ENCODE data around the gene MOXD1.
"Not testable (repeated sequence)": the region's sequence is repeated elsewhere in the genome, so short reads cannot be mapped to it uniquely, and the experiment has no call there.

Gene MOXD1

DNA sequence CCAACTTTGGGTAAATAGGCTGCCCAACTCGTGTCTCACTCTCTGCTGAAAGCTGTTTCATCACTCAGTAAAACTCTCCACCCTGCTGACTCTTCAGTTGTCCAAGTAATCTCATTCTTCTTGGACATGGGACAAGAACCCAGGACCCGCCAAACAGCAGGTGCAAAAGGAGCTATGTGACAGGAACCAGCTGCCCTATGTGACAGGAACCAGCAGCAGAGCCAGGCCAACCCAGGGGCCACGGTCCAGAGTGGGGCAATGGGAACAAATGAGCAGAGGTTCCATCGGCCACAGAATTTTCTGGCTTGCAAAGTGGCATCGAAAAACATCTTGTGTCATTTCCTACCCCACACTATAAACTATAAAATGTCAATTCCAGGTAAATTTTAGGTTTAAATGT, 56.5 kb downstream of the MOXD1 start:
- DNase-seq, result no peak

DNA sequence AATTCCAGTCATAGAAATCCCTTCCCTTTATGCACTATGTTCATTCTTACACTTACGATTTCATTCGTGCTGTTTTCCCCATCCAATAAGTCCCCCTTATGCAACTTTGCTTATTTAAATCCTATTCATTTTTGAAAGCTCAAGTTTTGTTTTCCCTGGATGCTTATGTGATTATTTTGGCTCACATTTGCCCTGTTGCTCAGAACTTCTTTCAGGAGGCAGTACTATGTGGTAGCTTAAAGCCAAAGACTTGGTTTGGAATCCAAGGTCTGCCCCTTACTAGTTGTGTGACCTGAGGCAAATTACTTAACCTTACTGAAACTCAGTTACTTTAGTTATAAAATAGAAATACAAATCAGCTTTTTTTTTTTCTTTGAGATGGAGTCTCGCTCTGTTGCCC, 59.6 kb downstream of the MOXD1 start:
- no peak for DNase-seq

DNA sequence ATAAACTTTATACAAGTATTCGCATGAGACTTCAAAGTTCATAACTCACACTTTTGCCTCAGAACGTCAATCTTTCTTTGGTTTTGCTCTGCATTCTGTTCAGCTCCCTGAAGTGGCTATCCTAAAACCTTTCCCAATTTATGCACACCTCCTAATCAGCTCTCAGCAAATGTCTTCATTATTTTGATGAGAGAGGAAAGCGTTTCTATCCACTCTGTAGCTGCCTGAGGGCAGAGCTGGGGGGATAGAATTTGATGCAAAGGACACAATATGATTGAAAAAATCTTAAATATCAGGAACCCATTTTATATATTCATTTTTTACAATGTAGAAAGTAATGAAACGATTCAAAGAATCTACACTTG, 66.8 kb downstream of the MOXD1 start:
- DNase-seq, result no peak

DNA sequence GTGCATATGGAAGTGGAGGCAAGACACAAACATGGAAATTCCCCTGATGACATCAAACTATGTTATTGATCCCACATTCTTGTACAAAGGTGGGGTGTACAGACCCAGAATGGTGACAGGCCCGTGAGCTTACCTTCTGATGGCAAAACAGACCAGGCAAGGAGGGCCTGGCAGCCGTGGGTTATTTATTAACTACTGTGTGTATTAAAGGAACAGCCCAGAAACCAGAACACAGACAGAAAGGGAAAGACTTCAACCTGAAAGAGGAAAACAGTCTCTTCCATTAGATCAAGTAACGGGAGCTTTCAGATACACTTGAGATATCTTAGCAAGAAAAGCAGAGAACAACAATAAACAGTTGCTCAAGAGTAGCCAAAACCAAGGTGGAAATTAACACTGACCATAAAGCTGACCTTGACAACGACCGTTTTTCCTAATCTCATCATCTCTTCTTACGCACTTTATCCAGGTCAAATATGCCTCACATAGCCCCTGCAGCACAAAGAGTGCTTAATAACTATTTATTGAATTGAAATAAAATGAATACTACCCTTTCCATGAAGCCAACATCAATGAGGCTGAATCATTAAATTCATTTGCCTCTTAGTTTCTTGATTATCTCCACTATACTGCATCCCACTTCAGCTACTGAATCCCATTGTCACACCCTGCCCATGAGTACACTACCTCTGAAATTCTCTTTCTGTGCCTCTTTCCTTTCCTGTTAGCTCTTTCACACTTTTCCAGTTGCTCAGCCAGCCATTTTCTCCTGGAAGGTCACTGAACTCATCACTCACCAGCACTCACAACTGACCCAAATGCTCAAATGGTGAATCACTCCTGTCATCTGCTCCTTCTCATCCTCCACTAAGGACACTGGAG, 67.4 kb downstream of the MOXD1 start:
- no peak for DNase-seq

DNA sequence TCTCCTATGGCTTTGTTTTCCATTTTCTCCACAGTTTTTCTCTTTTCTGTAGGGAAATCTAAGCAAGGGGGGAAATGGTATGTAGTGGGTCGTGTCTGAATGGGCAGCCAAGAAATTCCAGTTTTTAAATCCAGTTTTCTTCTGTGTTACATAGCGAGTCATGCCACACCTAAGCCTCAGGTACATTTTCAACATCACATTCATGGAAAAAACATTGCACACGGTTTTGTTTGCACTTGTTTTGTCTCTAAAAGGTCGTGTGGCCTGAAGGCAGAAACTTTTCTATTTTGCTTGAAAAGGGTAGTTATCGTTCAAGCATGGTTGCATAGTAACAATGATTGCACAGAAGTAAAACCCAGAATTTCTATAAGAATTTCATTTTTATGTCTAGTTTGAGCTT, 70.5 kb downstream of the MOXD1 start:
- no peak for DNase-seq

DNA sequence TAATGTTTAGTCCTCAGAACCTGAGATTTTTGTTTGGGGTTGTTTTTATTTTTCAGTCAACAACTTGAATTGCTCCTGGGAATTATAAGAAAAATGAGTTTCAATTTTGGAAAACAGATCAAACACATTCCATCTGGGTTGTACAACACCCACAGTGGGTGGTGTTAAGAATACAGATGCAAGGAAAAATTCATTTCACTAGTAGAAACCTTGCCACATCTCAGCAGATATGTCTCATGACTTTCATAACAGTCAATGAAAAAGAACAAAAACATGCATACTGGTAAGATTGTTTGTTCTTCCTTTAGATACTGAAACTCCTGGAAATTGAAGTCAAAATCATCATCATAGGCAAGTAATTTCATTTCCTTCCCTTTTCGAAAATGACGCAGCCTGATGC, 78.9 kb downstream of the MOXD1 start:
- no peak for DNase-seq

DNA sequence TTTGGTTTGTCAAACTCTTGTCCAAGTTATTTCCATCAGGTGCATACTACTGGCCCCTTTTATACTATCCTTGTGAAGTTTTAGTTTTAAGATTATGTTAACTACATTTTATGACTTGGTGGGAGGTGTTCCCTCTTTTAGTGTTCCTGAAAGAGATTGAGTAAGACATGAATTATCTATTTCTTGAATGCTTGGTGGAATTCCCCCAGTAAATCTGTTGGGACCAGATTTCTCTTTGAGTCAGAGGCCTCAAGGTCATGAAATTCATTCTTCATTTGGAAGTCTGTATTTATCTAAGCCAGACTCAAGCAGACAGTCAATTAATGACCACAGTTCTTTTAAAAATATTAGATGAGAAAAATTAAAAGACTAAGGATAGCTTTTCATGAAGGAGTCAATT, 81.3 kb downstream of the MOXD1 start:
- DNase-seq, result no peak

DNA sequence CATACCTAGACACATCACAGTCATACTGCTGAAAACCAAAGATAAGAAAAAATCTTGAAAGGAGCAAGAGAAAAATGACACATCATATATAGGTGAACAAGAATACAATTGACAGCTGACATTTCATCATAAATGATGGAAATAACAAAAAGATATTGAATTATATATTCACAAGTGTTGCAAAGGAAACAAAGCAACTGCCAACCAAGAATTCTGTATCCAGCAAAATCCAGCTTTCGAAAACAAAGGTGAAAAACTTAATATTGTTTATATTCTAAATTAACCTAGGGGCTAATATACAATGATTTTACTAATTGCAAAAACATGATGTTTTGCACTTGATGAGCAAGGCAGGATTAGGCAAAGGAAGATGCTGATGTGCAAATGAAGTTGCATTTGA, 84.3 kb downstream of the MOXD1 start:
- DNase-seq, result no peak

DNA sequence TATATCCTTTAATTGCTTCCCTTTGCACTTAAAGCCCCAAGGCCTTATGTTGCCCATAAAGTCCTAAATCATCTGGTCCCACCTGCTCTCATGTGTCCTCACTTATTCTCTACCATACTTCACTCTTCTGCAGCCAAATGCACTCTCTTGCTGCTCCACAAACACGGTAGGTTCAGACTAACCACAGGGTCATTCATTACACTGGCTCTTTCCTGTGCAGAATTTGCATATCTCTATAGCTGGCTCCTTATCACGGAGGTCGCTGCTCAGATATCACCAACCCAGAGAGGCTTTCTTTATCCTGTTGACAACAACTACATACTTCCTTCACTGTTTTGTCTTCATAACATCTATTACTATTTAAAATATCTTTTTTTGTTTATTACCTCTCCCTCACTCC, 86.8 kb downstream of the MOXD1 start:
- no peak for DNase-seq

DNA sequence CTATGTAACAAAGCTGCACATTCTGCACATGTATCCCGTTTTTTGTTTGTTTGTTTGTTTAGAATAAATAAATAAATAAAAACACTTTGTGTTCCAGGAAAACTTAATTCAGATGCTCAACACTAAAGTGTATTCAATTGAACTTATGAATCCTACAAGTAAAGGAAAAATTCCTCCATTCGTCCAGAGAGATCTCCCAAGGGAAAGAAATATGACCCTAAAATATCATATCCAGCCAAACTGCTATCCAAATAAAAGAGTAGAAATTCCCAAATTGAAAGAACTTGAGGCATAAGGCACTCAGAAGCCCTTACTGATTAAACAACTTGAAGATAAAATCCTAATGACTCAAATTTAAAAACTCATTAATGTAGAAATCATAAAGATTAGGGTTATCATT, 90.4 kb downstream of the MOXD1 start:
- no peak for DNase-seq

DNA sequence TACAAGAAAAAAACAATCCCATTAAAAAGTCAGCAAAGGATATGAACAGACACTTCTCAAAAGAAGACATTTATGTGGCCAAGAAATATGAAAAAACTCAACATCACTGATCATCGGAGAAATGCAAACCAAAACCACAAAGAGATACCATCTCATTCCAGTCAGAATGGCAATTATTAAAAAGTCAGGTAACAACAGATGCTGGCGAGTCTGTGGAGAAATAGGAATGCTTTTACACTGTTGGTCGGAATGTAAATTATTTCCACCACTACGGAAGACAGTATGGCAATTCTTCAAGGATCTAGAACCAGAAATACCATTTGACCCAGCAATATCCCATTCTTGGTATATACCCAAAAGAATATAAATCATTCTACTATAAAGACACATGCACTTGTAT, 91.1 kb downstream of the MOXD1 start:
- DNase-seq, result not testable (repeated sequence)

DNA sequence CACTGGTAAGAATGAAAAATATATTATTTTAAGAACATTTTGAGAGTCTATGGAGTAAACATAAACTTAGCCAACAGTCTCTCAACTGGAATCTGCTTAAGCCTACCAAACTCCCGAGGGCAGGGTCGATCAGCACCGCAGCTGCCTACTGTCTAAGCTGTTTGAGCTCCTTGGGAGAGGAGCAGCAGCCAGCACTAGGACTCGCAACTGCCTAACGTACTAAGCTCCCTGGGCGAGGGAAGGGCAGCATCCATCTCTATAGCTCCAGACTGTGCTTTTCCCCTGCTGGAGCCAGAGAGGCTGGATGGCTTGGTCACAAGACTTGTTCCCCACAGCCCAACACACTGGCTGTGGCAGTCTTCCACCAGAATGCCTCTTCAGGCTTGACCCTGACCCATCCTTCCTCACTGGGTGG, 96.4 kb downstream of the MOXD1 start:
- no peak for DNase-seq

DNA sequence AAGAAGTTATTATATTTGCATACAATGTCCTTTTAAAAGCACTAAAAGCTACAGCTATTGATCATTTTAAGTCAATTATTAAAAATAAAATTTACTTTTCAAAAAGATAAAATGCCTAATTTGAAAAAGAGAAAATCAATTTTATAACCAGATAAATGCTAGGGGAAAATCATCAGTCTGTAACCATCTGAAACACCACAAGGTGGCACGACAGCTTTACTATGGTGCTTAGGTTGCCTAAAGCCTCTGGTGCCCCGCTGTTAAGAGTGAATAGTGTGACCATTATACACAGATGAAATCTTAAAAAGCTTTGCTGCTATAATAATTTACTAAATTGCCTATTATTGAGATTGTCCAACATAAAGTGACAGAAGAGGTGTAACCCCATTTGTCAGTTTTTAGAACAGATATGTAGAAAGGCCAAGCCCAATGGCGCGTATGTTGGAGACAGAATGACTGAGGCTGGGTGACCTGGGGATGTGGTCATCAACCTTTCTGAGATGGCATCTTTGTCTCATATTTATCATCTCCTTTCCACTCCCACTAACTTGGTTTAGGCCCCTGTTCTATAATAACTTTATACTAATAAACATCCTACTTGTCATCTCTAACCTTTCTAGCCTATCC, 100.8 kb downstream of the MOXD1 start:
- peak; percentile 15 for DNase-seq

DNA sequence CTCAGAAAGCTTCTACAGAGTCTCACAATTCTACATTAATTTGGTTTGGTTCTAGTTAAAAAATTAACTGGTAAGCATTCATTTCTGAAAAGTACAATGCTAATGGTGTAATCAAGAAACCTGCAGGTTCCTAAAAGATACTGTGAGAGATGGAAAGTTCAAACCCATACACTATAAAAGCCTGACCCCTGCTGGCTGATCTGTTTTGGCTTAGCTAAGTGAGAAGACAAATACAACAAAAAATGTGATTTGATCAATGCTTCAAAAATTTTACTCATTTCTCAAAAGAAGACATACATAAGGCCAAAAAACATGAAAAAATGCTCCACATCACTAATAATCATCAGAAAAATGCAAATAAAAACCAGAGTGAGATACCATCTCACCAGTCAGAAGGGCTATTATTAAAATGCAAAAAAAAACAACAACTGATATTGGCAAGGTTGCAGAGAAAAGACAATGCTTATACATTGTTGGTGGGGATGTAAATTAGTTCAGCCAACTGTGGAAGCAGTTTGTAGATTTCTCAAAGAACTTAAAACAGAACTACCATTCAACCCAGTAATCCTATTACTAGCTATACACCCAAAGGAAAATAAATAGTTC, 102.8 kb downstream of the MOXD1 start:
- DNase-seq, result no peak

DNA sequence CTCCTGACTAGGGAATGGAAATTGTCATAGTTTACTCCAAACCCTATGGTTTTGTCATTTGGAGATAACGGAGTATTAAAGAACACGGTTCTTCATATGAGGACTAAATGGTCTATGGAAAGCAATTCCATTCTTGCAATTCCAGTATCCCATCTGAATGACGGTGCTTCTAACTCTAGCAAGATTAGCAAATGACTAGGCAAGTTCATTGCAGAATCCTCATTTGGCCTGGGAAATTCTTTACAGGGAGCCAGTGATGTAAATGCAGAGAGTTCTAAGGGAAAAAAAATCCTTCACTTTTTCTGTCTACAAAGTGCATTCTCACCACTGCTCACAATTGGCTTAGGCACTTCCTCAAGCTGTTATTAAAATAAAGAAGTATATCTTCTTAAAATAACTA, 111.5 kb downstream of the MOXD1 start:
- no peak for DNase-seq

DNA sequence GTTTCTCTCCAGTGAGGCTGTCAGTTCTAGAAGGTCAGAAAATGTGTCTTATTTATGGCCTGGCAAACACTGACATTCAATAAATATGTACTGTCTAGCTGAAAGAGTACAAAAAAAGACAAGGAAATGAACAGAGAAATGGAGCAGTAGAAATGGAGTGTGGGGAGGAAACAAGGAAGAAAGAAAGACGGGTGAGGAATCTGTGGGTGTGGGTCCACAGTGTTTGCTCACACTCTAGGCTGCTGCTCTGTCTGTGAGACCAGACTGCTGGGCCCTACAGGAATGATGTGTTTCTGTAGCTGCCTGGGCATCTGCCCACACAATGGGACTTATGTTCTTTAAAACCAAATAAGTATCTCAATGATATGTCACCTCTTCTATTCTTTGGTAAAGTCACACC, 114.2 kb downstream of the MOXD1 start:
- no peak for DNase-seq

DNA sequence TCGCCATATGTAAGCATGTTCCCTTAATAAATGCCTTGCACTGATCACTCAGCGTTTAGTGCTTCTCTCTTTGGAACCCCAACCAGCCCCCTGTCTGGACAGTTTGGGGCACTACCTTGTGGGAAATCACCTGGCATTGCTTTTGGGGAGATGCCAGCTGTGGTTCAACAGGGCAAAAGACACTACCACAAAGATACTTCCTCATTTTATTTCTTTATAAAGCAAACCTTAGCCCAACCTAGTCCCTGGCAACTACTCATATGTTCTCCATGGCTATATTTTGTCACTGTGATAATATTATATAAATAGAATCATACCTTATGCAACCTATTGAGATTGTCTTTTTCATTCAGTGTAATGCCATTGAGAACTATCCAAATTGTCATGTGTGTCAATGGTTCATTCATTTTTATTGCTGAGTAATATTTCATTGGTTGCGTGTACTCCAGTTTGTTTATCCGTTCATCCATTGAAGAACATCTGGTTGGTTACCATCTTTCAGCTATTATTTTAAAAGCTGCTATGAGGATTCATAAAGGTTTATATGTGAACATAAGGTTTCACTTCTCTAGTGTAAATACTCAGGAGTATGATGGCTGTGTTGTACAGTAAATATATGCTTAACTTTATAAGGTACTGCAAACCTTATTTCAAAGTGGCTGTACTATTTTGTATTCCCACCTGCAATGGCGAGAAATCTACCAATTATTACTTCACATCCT, 114.8 kb downstream of the MOXD1 start:
- no peak for DNase-seq

DNA sequence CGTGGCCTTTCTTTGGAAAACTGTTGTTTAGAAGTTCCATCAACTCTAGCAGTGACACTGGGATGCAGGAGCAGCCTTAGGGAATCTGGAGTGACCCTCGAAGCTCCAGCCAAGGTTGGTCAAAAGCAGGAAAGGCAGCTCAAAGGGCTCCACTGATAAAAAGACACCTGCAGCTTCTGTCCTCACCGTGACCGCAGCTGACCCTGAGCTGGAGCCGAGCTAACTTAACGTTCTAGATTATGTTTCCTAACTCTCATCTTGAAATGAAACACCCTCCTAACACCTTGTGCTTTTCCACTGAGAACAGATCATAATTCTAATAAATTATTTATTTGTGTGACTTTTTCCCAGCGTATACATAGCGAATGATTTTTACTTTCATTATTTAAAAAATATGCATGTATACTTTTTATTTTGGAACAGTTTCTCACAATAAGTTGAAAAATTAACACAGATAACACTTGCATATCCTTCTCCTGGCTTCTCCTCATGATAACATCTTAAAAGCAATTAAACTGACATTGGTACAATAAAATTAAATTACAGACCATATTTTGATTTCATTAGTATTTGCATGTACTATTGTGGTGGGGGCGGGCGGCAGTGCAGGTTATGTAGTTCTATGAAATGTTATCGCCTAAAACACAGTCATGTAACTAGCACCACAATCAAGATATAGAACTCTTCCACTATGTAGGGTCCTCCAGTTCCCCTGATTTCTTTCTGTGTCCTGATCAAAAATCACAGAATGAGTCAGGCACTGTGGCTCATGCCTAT, 116.1 kb downstream of the MOXD1 start:
- DNase-seq, result no peak

DNA sequence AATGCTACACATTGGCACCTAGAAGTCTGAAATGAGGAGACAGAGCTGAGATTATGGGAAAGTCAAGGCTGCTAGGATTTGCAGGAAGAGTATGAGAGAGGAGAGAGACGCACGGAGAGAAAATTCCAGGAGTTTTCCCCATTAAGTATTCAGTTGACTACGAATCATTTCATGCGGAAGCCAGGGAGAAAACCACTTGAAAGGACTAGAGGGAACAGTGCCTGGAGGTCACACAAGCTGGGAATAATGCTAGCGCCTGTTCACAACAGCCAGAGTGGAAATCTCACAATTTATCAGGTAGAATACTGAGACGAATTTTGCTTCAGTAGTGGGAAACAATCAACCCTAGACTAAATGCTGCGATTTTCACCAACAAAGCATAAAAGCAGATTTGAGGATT, 118.6 kb downstream of the MOXD1 start:
- no peak for DNase-seq

DNA sequence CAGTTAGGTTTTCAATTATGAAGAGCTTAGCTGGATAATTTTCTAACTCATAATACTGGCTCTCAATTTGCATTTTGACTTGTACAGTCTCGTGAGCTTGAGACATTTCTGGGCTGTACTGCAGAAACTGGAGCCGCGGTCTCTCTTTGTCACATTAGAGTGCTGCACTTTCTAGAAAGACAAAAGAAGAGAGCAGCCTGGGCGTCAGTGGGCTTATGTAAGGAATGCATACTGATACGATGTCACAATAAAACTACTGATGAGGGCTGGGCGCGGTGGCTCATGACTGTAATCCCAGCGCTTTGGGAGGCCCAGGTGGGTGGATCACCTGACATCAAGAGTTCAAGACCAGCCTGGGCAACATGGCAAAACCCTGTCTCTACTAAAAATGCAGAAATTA, 120.8 kb downstream of the MOXD1 start:
- no peak for DNase-seq

DNA sequence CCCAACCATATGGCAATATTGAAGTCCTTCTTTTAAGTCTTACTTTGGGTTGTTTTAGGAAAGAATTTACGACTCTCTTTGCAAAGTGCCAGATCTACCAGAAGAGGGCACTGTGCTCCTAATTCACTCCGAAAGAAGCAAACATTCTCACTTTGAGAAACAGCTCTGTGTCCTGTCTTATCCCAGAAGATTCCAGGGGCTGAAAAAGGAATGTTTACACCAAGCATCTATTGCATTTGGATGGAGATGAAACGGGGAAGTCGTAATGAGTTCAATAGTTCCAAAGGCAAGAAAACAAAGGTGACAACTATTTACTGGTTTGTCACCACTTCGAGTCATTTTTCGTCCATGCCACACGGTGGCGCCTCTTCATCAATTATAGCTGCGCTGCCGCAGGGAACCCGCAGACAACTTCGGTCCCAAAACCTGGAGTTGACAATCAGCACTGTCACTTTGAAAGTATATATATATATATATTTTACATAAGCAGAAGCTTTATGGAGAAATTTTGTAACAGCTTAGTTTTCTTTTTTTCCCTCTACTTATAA, 121.6 kb downstream of the MOXD1 start:
- DNase-seq, result peak; percentile 51

Measured in NCI-H2107 (cell line).